Endothelial cell of umbilical vein (primary cell): ENCODE data around the gene TMEM253. TPM values are rescaled to one million over a fixed set of nuclear protein-coding genes. Genes with fewer than 3 reads are reported as not detected.
A peak's percentile ranks its signal among the peaks of the same experiment; 100 is the strongest.

ENCODE experiments used
- Bru-seq: library from RNA; stranded (reverse); fragments of 400-500 nt; gene quantifications from one replicate; lab custom pipeline; 2021; lab: Mats Ljungman, UMichigan
- BruChase-seq, 2 experiments: library from RNA; stranded (reverse); fragments of 400-500 nt; gene quantifications; one replicate each; lab custom pipeline; 2021; lab: Mats Ljungman, UMichigan
- BruUV-seq: library from RNA; stranded (reverse); fragments of 400-500 nt; replicated peaks from 2 replicates; lab custom pipeline; 2021; lab: Mats Ljungman, UMichigan
- CTCF ChIA-PET: fragments of 300-600, 350-600 bp; sonication (Branson Sonifier 250); formaldehyde crosslinking; loops from one replicate; lab custom pipeline; 2021; ENCODE audit warnings: antibody characterized with exemption, inconsistent platforms; lab: Charles Lee
- POLR2A ChIA-PET: fragments of 300-600, 350-600 bp; sonication (Branson Sonifier 250); formaldehyde crosslinking; loops from one replicate; lab custom pipeline; 2021; ENCODE audit warnings: antibody characterized with exemption, inconsistent platforms; lab: Charles Lee
- DNase-seq: peaks from one replicate; pipeline ENCODE4 v3.0.0-alpha.2; 2011; ENCODE audit warnings: low read depth, low spot score
- FAIRE-seq: peaks from 2 replicates; lab custom pipeline; 2011; peaks lifted over from hg19 to GRCh38; lab: Jason Lieb, UNC
- H2AFZ ChIP-seq: 2 replicates; pipeline ENCODE4 v1.6.0; 2012; ENCODE audit warnings: low read depth, low read length, control low read depth, inconsistent platforms
- H3K27ac ChIP-seq: 2 replicates; pipeline ENCODE4 v1.5.1; 2011; ENCODE audit warnings: low read depth, mild to moderate bottlenecking, control low read depth, low read length, moderate library complexity; ENCODE audit not compliant: insufficient read depth
- H3K27me3 ChIP-seq, 2 experiments: 2 replicates each; pipeline versions ENCODE4 v1.6.0 to v1.6.1; 2011; ENCODE audit warnings: low read length in 2 of 2, mixed read lengths in 1 of 2; ENCODE audit not compliant: control insufficient read depth in 2 of 2, insufficient read depth in 2 of 2
- H3K36me3 ChIP-seq, 2 experiments: 2 replicates in 1 of 2; 3 replicates in 1 of 2; pipeline ENCODE4 v1.5.1; 2011; ENCODE audit warnings: low read length in 2 of 2, mild to moderate bottlenecking in 1 of 2, moderate library complexity in 1 of 2; ENCODE audit not compliant: control insufficient read depth in 2 of 2, insufficient read depth in 2 of 2; ENCODE audit errors: extremely low read depth in 1 of 2
- H3K4me1 ChIP-seq: 3 replicates; pipeline ENCODE4 v1.5.1; 2011; ENCODE audit warnings: mild to moderate bottlenecking, low read length; ENCODE audit not compliant: control insufficient read depth, insufficient read depth; ENCODE audit errors: extremely low read depth
- H3K4me2 ChIP-seq: 2 replicates; pipeline ENCODE4 v1.6.1; 2011; ENCODE audit warnings: low read length, control low read depth, mixed read lengths; ENCODE audit not compliant: insufficient read depth
- H3K4me3 ChIP-seq, 3 experiments: fragments of 200-600 bp in 1 of 3; sonication (generic), shearing (Covaris generic) in 1 of 3; replicated peaks in 1 of 3; 2 replicates each; pipeline ENCODE4 v1.5.1; 2011 to 2016; ENCODE audit warnings: control low read depth in 3 of 3, low read length in 3 of 3, mild to moderate bottlenecking in 2 of 3, inconsistent platforms in 1 of 3, low read depth in 1 of 3, moderate library complexity in 1 of 3; ENCODE audit not compliant: insufficient read depth in 1 of 3
- H3K79me2 ChIP-seq: 2 replicates; pipeline ENCODE4 v1.6.0; 2012; ENCODE audit warnings: low read length, inconsistent platforms; ENCODE audit not compliant: control insufficient read depth, insufficient read depth
- H3K9ac ChIP-seq: replicated peaks from 2 replicates; pipeline ENCODE3; 2011; ENCODE audit warnings: low read length, control low read depth; ENCODE audit not compliant: insufficient read depth; ENCODE audit errors: extremely low read depth
- H3K9me1 ChIP-seq: replicated peaks from 3 replicates; pipeline ENCODE4 v1.6.0; 2011; ENCODE audit warnings: mild to moderate bottlenecking, low read length; ENCODE audit not compliant: control insufficient read depth, insufficient read depth; ENCODE audit errors: extremely low read depth
- H3K9me3 ChIP-seq: replicated peaks from 2 replicates; pipeline ENCODE4 v1.5.1; 2012; ENCODE audit warnings: low read length, inconsistent platforms; ENCODE audit not compliant: control insufficient read depth, insufficient read depth
- H4K20me1 ChIP-seq: replicated peaks from 2 replicates; pipeline ENCODE3; 2011; ENCODE audit warnings: mild to moderate bottlenecking, low read length; ENCODE audit not compliant: control insufficient read depth, insufficient read depth; ENCODE audit errors: extremely low read depth
- CTCF ChIP-seq, 2 donors: IDR thresholded peaks; 1 replicate in 1 of 2; 2 replicates in 1 of 2; pipeline ENCODE4 v1.5.1; 2011; ENCODE audit warnings: low read length in 2 of 2, mild to moderate bottlenecking in 2 of 2, moderate library complexity in 2 of 2, control low read depth in 1 of 2, inconsistent platforms in 1 of 2, low read depth in 1 of 2; ENCODE audit not compliant: insufficient read depth in 1 of 2; ENCODE audit errors: extremely low read depth in 1 of 2
- EZH2 ChIP-seq: IDR thresholded peaks from 2 replicates; pipeline ENCODE4 v1.6.1; 2012; ENCODE audit warnings: borderline replicate concordance, low read depth, mild to moderate bottlenecking, moderate library complexity, low read length, inconsistent platforms; ENCODE audit not compliant: severe bottlenecking
- FOS ChIP-seq: IDR thresholded peaks from 2 replicates; pipeline ENCODE4 v1.6.1; 2011; ENCODE audit warnings: mild to moderate bottlenecking, low read length, moderate library complexity, borderline replicate concordance; ENCODE audit not compliant: insufficient read depth
- GATA2 ChIP-seq: IDR thresholded peaks from 2 replicates; pipeline ENCODE4 v1.7.0; 2011; ENCODE audit warnings: low read depth, mild to moderate bottlenecking, moderate library complexity, mixed read lengths, low read length; ENCODE audit not compliant: insufficient read length, insufficient read depth
- JUN ChIP-seq: IDR thresholded peaks from 2 replicates; pipeline ENCODE4 v1.6.1; 2011; ENCODE audit warnings: borderline replicate concordance, low read depth; ENCODE audit not compliant: insufficient read length, insufficient read depth
- MAX ChIP-seq: IDR thresholded peaks from 2 replicates; pipeline ENCODE4 v1.6.1; 2011; ENCODE audit not compliant: insufficient read depth, insufficient read length
- MYC ChIP-seq: IDR thresholded peaks from one replicate; pipeline ENCODE4 v1.6.1; 2011; ENCODE audit warnings: mild to moderate bottlenecking, low read depth, low read length
- POLR2A ChIP-seq: IDR thresholded peaks from 2 replicates; pipeline ENCODE4 v1.6.1; 2012; ENCODE audit warnings: low read depth, mild to moderate bottlenecking, control low read depth, low read length
- POLR2AphosphoS5 ChIP-seq: IDR thresholded peaks from 2 replicates; pipeline ENCODE4 v1.6.1; 2012; ENCODE audit warnings: low read depth, mild to moderate bottlenecking, control low read depth, low read length, moderate library complexity; ENCODE audit not compliant: insufficient read depth
- dilution Hi-C: fragments of 300-500 bp; cut with MboI; formaldehyde crosslinking; loops from one replicate; pipeline ENCODE4 v1.15.0; 2019; ENCODE audit warnings: low sequenced_read_pairs; ENCODE audit not compliant: extremely low pct_ligation_motif_present
- intact Hi-C: fragments of 100-400 bp; cut with micrococcal nuclease; formaldehyde crosslinking; loops from one replicate; pipeline ENCODE4 v1.10.0; 2022
- long read RNA-seq: library from polyadenylated mRNA; stranded (forward); transcript quantifications from one replicate; pipeline ENCODE4 v2.0.0, GENCODE V29; 2021
- polyA minus RNA-seq, 3 experiments: library from RNA; depleted of rRNA, polyadenylated mRNA; stranded (reverse); fragments of >200 nt; gene quantifications; 1 replicate in 1 of 3; 2 replicates in 2 of 3; pipeline ENCODE4 v1.2.3, GENCODE V29; 2011
- polyA plus RNA-seq, 4 experiments: library from polyadenylated mRNA; depleted of rRNA in 3 of 4; stranded (reverse) in 3 of 4; unstranded in 1 of 4; fragments of >200 nt; gene quantifications; 2 replicates each; pipeline versions ENCODE4 v1.2.1 to v1.2.3, GENCODE V29; 2011 to 2012; ENCODE audit warnings: missing spikeins in 1 of 4
- total RNA-seq: library from RNA; stranded (reverse); gene quantifications from 2 replicates; pipeline ENCODE4 v1.2.3, GENCODE V29; 2021

TMEM253 gene
- not detected in 2 replicates for total RNA-seq
- 0.14 and 0.25 TPM in 2 replicates for polyA plus RNA-seq
- 0.04 TPM in 1 of 2 replicates, not detected in the other for polyA plus RNA-seq (2011; cell fraction: cytosol; rRNA removed)
- polyA plus RNA-seq (2011; cell fraction: nucleus; rRNA removed) = 0.48 and 0.66 TPM in 2 replicates
- not detected in 2 replicates for polyA plus RNA-seq (2012)
- not detected in 2 replicates for polyA minus RNA-seq
- not detected for polyA minus RNA-seq (2011; cell fraction: cytosol; rRNA and poly(A)+ RNA removed)
- not detected in 2 replicates for polyA minus RNA-seq (2011; cell fraction: nucleus; rRNA and poly(A)+ RNA removed)
- percentile 22 among the genes with signal in this experiment for Bru-seq, nascent RNA
- percentile 12 among the genes with signal in this experiment for BruChase-seq, experiment 1, labeled RNA remaining after a 6-hour chase
- not detected for BruChase-seq, experiment 2, labeled RNA remaining after a 2-hour chase
- long read RNA-seq = 0 reads

GRCh38 chr14:21100931-21101330, at the start of gene TMEM253:
Gene TMEM253 (plus strand): TSS chr14:21101066. CDS start chr14:21101344, 278 bp downstream.
- H3K4me1 ChIP-seq = peaks cover 22% of the 10 kb centered on the region
- no peaks in the 10 kb centered on the region for H4K20me1 ChIP-seq
- no TSS peak for BruUV-seq
- intact Hi-C loops (loop anchor here (5.0 kb wide), 1 partner anchor 129 kb away; no protein-coding TSS in a partner anchor), dilution Hi-C loops (no loop called here)
- H3K27me3 ChIP-seq = peaks cover 12 to 26% of the 10 kb centered on the region in 2 experiments
- DNase-seq (no peak), FAIRE-seq (no peak)
- H3K4me2 ChIP-seq = no peak within 1 kb of the TSS
- ChIA-PET POLR2A (no interaction called here), CTCF (interaction anchor here (1.0 to 10.4 kb wide), 4 partner anchors 8 to 86 kb away, joined by 5 to 310 read pairs (median 166); no protein-coding TSS in a partner anchor)
- no peaks in the 10 kb centered on the region for H3K36me3 ChIP-seq
- no peaks in the 10 kb centered on the region for H3K79me2 ChIP-seq
- no peak within 1 kb of the TSS for H3K4me3 ChIP-seq
- no peaks in the 10 kb centered on the region for H3K9me1 ChIP-seq
- no peak within 1 kb of the TSS for H2AFZ ChIP-seq
- no peak within 1 kb of the TSS for H3K9ac ChIP-seq
- H3K27ac ChIP-seq = no peak within 1 kb of the TSS
- no peak for TF ChIP-seq CTCF (IDR thresholded peaks at IDR 0.05; ENCODE audit: extremely low read depth in 1 of 2, insufficient read depth in 1 of 2, low read depth in 1 of 2, low read length in 2 of 2)
- TF ChIP-seq FOS = no peak
- no peak for TF ChIP-seq POLR2AphosphoS5
- TF ChIP-seq MYC = no peak
- no peak for TF ChIP-seq JUN
- TF ChIP-seq EZH2 = no peak
- TF ChIP-seq POLR2A = no peak
- TF ChIP-seq MAX = no peak
- TF ChIP-seq GATA2 = no peak
- H3K9me3 ChIP-seq = no peaks in the 10 kb centered on the region
